Stimulated activated CD8-positive, alpha-beta memory T cell treated with anti-CD3 and anti-CD28 coated beads, Interleukin-15, amount 100 ng/mL, for 1 hour (primary cell): Measurements from ENCODE around the gene DHRSX.
"Not testable (repeated sequence)": the region's sequence is repeated elsewhere in the genome, so short reads cannot be mapped to it uniquely, and the experiment has no call there.

Experiments used
- DNase-seq: peaks from one replicate; pipeline ENCODE4 v3.0.0-alpha.2; 2020; ENCODE audit warnings: low read depth

DHRSX gene

DNA sequence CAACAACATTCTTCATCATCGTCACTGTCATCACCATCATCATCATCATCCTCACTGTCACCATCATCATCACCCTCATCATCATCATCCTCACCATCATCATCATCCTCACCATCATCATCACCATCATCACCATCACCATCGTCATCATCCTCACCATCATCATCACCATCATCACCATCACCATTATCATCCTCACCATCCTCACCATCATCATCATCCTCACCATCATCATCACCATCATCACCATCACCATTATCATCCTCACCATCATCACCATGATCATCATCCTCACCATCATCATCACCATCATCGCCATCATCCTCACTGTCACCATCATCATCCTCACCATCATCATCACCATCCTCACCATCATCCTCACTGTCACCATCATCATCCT, 18.9 kb upstream of the DHRSX start:
- not testable (repeated sequence) for DNase-seq

DNA sequence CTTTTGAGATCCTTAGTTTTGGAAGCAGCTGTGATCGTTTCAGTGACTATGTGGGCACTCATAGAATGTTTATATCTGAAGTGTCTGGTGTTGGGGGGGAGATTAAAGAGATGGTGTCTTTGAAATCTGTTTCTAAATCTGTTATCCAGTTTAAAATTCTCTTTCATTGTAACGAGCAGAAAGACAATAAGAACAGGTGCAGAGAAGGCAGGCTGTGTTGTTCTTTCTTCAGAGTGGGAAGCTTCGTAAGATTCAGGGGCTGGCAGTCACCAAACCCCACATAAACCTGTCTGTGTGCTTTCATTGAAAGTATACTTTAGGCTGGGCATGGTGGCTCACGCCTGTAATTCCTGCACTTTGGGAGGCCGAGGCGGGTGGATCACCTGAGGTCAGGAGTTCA, 16.3 kb upstream of the DHRSX start:
- no peak for DNase-seq

DNA sequence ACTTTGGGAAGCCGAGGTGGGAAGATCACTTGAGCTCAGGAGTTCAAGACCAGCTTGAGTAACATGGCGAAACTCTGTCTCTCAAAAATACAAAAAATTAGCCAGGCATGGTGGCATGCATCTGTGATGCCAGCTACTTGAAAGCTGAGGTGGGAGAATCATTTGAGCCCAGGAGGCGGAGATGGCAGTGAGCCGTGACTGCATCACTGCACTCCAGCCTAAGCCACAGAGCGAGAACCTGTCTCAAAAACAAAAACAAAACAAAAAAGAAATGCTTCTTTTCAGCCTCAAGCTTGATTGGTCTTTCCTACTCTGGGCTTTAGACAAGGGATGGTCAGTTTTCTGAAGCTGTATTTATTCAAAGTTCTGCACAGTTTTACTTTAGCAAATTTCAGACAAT, 15.8 kb upstream of the DHRSX start:
- no peak for DNase-seq

DNA sequence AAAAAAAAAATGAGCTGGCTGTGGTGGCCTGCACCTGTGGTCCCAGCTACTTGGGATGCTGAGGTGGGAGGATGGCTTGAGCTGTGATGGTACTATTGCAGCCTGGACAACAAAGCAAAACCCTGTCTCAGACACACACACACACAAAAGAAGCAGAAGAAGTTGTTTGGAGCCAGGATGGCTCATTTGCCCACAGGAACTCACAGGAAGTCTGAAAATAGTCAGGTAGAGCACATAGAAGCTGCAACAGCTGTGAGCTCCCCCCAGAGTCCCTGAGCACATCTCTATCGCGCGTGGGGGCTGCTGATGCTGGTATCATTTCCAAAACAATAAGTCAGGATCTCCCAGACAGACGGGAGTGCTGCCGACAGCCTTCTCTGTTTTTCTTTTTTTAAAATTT, 13.4 kb upstream of the DHRSX start:
- no peak for DNase-seq

DNA sequence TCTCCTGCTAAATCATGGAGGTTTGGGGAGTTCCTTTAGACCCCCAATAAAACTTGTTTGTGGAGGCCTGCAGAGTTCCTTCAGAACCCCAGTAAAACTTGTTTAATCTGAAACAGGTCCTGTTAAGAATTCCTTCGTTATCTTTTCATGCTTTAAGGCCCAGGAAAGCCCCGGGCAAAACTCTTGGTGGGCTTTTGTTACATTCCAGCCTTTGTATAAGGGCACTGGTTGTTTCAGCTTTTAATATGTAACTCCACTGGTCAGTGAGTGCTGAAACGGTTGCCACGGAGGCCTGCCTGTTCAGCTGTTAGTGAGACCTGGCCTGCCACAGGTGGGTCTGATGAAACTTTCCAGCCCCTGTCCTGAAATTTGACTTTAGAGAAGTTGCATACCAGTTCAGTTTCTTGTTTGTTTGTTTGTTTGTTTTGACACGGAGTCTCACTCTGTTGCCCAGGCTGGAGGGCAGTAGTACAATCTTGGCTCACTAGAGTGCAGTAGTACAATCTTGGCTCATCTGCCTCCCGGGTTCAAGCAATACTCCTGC, 12.4 kb upstream of the DHRSX start:
- no peak for DNase-seq

DNA sequence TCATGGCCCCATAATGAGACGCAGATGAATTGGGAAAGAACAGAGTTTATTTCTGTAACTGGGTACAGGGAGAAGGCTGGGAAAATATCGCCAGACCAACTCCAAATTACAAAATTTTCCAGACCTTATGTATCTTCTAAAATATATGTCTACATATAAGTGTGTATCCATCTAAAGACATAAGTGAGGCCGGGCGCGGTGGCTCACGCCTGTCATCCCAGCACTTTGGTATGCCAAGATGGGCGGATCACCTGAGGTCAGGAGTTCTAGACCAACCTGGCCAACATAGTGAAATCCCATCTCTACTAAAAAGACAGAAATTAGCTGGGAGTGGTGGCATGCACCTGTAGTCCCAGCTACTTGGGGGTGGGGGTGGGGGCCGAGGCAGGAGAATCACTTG, 11.7 kb upstream of the DHRSX start:
- DNase-seq: no peak

DNA sequence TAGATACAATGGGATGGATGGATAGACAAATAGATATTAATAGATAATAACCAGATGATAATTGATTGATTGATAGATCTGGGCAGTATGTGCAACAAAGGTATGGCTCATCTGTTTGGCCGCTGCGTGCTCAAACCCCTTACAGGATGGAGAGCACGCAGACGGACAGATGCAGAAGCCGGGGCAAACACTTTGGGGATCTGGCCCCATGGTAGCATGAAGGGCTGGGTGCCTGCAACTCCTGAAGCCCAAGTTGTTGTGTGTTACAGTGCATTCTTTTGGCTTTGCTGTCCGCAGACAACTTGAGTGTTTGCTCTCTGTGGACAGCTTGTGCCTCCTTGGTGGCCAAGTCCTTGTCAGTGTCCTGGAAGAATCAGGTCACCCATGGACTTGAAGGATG, 10.6 kb upstream of the DHRSX start:
- DNase-seq: no peak

DNA sequence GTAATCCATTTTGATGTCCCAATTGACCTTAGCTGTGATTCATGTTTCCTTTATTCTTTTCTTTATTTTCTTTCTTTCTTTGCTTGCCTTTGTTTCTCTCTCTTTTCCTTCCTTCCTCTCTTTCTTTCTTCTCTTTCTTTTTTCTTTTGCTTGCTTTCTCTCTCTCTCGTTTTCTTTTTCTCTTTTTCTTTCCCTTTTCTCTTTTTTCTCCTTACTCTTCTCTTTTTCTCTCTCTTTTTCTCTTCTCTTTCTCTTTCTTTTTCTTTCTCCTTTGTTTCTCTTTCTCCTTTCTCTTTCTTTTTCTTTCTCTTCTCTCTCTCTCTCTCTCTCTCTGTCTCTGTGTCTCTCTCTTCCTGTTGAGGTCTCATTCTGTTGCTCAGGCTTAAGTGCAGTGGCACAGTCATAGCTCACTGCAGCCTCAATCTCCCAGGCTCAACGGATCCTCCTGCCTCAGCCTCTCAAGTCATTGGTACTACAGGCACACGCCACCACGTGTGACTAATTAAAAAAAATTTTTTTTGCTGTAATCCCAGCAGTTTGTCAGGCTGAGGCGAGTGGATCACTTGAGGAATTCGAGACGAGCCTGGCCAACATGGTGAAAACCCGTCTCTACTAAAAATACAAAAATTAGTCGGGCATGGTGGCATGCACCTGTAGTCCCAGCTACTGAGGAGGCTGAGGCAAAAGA, 8.0 kb upstream of the DHRSX start:
- no peak for DNase-seq

DNA sequence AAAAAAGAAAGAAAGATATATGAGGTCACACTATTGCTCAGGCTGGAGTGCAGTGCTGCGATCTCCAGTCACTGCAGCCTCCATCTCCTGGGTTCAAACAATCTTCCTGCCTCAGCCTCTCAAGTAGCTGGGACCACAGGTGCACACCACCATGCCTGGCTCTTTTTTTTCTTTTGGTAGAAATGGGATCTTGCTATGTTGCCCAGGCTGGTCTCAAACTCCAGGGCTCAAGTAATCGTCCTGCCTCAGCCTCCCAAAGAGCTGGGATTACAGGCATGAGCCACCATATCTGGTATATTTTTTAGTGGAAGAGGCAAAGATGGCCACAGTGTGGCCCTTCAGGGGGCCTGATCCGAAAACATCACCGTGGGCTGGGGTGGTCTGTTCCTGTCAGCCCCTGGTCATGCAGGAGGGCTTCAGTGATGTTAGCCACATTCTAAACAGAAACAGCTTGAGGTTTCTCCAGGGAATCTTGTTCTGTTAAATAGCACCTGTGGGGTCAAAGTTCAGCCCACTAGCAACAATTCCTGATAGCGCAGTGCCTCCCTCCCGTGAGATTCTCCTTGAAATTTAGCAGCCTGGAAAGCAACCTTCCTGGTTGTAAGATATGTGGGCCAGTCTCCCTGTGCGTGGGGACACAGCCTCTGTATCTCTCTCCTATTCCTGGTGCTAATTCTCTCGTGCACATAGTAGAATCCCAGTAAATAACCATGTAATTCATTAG, 7.3 kb upstream of the DHRSX start:
- DNase-seq: no peak

DNA sequence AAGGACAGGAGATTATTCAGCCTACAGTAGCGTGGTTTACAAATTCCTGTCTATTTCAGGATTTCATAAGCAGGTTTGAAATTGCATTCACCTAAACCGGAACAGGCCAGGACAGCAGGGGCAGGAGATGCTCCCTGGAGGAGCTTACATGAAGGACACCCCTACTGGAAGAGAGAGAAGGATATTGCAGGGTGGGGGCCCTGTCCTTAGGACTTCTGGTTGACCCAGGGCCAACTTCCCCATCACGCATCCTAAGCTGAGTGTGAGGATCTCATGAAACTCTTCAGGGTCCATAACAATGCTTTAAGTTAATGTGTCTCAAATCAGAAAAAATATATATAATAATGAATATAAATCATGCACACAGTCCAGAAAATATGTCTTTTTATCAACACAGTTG, 6.4 kb upstream of the DHRSX start:
- no peak for DNase-seq

DNA sequence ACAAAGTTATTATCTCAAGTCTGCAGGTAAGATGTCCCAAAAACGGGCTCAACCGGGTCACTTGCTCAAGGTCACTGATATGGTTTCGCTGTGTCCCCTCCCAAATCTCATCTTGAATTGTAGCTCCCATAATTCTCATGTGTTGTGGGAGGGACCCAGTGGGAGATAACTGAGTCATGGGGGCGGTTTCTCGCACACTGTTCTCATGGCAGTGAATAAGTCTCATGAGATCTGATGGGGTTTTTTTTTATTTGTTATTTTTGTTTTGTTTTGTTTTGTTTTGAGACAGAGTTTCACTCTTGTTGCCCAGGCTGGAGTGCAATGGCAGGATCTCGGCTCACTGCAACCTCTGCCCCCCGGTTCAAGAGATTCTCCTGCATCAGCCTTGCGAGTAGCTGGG, 4.6 kb upstream of the DHRSX start:
- DNase-seq: not testable (repeated sequence)

DNA sequence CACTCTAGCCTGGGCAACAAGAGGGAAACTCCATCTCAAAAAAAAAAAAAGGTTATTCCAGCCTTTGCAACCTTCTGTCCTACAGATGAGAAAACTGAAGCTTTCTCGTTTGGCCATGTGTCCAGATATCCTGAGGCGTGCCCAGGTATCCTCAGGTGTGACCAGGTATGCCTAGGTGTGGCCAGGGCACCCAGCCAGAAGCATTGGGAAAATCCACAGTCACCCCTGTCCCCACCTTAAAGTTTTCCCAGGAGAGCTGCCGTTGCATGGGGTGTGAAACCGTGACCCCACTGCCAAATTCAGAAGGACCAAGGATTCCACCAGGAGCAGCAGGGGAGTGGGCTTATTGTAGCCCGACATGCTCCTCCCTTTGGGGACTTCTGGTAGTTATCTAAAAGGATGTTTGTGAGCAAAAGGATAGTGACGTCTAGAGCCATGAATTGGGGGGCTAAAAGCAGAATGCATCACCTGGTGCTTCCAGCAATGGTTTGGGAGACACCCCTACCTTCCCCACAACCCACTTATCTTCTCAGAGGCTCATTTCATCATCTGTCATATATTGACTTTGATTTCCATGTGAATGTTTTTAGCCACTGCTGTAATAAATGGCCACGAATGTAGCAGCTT, 4.0 kb upstream of the DHRSX start:
- DNase-seq: no peak

DNA sequence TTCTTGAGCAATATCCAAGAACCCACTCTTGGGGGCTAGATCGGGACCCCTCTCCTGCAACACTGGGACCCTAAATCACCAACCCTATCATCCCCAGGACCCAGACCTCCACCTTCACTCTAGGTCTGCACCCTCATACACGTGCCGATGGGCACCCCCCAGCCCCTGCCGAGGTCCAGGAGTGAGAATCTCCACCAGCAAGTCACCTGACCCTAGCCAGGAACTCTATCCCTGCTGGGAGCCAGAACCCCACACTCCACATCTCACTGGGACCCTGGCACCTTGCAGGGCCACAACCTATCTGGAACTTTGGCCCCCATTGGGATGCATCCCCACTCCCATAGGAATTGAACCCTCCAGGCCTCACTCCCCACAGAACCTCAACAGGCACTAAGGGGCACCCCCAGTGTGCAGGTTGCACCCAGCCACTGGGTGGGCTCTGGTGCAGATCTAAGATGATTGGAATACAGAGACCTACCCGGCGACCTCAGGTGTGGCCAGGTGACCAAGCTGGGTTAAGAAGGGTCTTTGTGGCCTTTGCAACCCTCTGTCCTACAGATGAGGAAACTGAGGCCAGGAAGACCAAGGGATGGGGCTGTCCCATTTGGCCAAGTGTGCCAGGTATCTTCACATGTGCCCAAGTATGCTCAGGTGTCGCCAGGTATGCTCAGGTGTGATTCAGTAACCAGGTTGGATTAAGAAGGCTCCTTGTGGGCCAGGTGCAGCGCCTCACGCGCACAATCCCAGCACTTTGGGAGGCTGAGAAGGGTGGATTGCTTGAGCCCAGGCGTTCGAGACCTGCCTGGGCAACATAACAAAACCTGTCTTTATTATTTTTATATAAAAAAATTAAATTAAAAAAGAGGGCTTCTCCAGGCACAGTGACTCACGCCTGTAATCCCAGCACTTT, 3.1 kb upstream of the DHRSX start:
- no peak for DNase-seq

DNA sequence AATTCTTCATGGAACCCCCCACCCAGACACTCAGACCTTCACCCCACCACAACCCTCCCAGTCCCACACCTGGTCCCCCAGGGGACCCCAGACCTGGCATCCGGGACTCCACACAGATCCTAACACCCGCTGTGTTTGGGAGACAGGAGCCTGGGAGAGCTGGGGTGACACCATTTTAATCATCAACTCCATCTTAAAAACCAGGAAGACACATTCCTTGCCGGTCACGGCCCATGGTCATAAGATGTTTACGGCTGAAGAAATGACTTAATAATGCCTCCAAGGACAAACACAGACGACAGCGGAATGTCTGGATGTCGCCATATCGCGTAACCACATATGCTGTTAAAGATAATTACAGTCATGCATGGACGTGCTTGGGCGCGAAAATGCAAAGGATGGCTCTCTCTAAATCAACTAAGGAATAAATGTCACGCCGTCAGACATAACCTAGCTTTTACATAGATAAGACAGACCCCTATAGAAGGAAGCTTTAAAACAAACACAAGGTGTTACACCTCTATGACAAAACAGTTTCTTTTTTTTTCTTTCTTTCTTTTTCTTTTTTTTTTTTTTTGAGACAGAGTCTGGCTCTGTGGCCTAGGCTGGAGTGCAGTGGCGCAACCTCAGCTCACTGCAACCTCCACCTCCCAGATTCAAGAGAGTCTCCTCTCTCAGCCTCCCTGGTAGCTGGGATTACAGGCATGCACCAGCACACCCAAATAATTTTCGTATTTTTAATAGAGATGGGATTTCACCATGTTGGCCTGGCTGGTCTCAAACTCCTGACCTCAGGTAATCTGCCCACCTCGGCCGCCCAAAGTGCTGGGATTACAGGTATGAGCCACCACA, 2.1 kb upstream of the DHRSX start:
- DNase-seq: no peak

DNA sequence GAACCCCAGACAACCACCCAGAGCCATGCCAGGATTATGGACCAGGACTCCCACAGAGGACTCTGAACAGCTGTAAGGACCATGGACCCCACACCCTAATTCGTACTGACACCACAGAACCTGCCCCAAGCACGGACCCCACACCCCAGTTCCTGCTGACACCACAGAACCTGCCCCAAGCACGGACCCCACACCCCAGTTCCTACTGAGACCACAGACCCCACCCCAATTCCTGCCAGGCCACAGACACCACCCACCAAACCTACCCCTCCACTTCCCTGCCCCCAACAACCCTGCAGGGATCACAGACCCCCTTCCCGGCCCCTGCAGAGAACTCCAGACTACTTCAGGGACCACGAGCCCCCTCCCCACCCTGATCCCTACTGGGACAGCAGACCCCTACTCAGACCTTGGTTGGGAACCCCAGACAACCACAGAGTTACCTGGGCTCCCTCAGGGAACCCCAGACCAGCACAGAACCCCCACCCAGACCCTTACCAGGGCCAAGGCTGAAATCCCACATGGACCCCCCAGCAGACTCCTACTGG, 1.4 kb upstream of the DHRSX start:
- no peak for DNase-seq

DNA sequence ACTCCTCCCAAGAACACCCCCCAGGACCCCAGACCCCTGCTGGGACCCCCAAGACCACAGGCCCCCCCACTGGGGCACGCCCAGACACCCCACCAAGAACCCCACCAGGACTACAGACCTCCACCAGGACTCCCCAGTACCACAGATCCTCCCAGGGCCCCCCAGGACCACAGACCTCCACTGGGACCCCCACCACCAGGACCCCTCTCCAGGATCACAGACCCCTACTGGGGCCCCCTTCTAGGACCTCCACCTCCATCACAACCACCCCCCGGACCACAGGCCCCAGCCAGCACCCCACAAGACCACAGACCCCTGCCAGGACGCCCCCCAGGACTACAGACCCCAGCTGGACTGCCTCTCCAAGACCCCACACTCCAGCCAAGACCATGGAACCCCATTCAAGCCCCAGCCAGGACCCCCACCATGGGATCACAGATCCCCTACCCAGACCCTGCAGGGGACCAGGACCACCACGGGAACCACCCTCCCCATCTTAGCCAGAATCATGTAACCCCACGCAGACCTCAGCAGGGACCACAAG, 855 bp upstream of the DHRSX start:
- no peak for DNase-seq

DNA sequence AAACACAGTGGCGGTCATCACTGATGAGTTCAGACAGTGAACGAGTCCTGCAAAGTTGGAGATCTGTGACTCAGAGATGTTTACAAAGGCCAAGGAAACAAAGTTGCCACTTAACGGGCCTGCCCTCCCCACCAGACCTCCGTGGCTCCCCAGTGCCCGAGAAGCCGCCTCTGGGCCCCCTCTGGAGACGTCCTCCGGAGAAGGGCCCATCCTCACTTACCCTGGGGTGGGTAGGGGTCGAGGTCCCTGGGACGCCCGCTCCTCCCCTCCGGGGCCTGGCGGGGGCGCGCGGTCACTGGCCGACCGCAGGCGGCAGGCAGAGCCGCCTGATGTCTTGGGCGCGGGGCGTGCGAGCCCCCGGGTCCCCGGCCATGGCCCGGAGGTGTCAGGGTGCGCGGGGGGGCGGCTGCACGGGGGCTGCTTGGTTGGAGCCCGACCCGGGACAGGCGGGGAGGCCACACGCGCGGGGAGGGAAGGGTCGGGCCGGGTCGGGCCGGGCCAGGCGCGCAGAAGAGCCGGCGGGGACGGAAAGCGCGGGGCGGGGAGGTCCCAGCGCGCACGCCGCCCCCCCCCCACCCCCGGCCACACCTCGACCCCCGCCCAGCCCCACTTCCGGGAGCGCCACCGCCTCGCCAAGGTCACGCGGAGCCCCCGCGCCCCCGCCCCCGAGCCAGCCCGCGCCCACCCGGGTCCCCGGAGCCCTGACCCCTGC, 529 bp downstream of the DHRSX start:
- no peak for DNase-seq

DNA sequence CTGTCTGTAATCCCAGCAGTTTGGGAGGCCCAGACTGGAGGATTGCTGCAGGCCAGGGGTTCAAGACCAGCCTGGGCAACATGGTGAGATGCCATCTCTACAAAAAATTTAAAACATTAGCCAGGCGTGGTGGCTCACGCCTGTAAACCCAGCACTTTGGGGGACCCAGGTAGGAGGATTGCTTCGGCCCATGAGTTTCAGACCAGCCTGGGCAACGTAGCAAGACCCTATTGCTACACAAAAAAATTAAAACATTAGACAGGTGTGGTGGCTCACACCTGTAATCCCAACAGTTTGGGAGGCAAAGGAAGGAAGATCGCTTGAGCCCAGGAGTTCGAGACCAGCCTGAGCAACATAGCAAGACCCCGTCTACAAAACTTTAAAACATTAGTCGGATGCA, 1.3 kb downstream of the DHRSX start:
- no peak for DNase-seq

DNA sequence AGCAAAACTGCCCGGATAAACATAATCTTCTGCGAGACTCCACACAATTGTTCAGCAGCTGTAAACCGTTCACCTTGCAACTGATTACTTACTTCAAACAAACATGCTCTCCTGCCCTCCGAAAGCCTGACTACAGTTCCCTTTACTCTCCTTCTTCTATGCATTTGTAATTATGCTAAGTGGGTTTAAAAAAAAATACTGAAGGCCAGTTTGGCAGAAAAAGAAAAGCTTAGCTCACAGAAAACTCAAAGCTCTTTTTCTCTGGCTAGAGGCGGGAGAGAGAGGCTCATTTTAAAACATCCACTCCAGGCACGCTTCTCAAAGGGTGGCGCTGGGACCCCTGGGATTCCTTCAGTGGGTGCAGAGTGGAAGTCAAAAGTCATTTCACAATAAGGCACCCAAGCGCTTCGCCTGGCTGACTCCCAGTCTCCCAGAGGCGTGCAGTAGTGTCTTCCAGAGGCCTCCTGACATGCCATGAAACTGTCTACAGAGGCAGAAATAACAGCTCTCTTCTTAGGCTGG, 1.9 kb downstream of the DHRSX start:
- no peak for DNase-seq
